GM10248 (cell line): ENCODE data around the gene ENTHD1.

Source experiments
- CTCF ChIA-PET: fragments of 300-600 bp; sonication (Branson Sonifier 250); formaldehyde crosslinking; extraction: SDS; loops from one replicate; lab custom pipeline; 2021; ENCODE audit warnings: antibody characterized with exemption; lab: Yijun Ruan, JAX
- POLR2A ChIA-PET: fragments of 350-650 bp; sonication (Branson Sonifier 250); formaldehyde crosslinking; extraction: SDS; loops from one replicate; lab custom pipeline; 2020; ENCODE audit warnings: antibody characterized with exemption; lab: Yijun Ruan, JAX
- DNase-seq: peaks from one replicate; pipeline ENCODE4 v3.0.0; 2012; ENCODE audit errors: extremely low spot score
- TF ChIP-seq, protein P1 (sequence below): IDR thresholded peaks from 2 replicates; pipeline ENCODE4 v1.5.1; 2012; ENCODE audit warnings: mild to moderate bottlenecking, low read depth; ENCODE audit errors: extremely low read depth, missing control alignments, control extremely low read depth

The ENTHD1 gene

DNA sequence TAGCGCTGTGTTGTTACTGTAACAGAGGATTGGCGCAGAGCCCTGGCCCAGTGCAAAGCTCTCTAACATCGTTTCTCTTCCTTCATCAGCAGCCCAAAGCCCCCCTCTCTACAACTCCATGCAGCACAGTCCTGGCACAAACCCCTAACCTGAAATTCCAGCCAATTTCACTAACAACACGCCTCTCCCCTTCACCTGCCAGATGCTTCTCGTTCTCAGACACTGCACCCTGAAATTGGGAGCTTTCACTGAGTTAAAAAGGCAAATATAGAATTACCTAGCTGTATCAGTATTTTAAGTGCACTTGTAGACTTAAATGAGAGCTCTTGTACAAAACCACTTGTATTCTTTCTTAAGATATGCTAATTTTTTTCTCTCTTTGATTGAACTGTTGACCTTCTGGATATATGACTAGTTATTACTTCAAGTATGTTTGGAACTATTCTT, 23.7 kb upstream of the ENTHD1 start:
- TF ChIP-seq, protein P1, sequence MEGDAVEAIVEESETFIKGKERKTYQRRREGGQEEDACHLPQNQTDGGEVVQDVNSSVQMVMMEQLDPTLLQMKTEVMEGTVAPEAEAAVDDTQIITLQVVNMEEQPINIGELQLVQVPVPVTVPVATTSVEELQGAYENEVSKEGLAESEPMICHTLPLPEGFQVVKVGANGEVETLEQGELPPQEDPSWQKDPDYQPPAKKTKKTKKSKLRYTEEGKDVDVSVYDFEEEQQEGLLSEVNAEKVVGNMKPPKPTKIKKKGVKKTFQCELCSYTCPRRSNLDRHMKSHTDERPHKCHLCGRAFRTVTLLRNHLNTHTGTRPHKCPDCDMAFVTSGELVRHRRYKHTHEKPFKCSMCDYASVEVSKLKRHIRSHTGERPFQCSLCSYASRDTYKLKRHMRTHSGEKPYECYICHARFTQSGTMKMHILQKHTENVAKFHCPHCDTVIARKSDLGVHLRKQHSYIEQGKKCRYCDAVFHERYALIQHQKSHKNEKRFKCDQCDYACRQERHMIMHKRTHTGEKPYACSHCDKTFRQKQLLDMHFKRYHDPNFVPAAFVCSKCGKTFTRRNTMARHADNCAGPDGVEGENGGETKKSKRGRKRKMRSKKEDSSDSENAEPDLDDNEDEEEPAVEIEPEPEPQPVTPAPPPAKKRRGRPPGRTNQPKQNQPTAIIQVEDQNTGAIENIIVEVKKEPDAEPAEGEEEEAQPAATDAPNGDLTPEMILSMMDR, result no peak
- no peak for DNase-seq
- ChIA-PET POLR2A (no interaction called here), CTCF (interaction anchor here (1.9 kb wide), 2 partner anchors 9 to 10 kb away, joined by 4 to 7 read pairs; no protein-coding TSS in a partner anchor)

- no peak for DNase-seq
- ChIA-PET CTCF (no interaction called here), POLR2A (no interaction called here)
Observed at GRCh38 chr22:39916496-39916895, 22.9 kb upstream of the ENTHD1 start.

GRCh38 chr22:39915295-39915726, 21.8 kb upstream of the ENTHD1 start:
- no peak for DNase-seq
- TF ChIP-seq, protein P1, result no peak
- ChIA-PET POLR2A (no interaction called here), CTCF (interaction anchor here (1.0 kb wide), 1 partner anchor 109 kb away, joined by 5 read pairs; no protein-coding TSS in a partner anchor)

More at GRCh38 chr22:39916496-39916895, 22.9 kb upstream of the ENTHD1 start:
- TF ChIP-seq, protein P1, result no peak

GRCh38 chr22:39914584-39914983, 21.0 kb upstream of the ENTHD1 start:
- DNase-seq, result no peak
- CTCF ChIA-PET, result interaction anchor here (1.5 kb wide), 1 partner anchor 18 kb away, joined by 6 read pairs; no protein-coding TSS in a partner anchor
- POLR2A ChIA-PET, result no interaction called here
- TF ChIP-seq, protein P1, result no peak

DNA sequence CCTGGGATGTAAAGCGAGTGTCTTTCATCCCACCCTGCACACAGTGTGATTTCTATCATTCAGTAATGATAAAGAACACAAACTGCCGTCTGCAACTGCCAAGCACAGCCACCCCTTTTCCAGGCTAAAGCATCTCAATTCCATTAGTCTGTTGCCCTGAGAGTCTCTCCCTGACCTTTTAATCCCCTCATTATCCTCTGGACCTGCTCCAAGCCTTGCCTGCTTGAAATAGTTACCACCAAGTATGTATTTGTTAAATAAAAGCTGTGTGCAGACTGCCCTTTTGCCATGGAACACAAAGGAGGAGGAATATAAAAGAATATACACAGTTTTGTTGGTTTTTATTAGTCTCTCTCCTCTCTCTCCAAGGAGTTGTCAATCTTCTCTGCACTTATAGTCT, 20.3 kb upstream of the ENTHD1 start:
- POLR2A ChIA-PET, result no interaction called here
- no peak for DNase-seq
- CTCF ChIA-PET, result interaction anchor here (1.5 kb wide), 2 partner anchors 15 to 19 kb away, joined by 3 to 6 read pairs; no protein-coding TSS in a partner anchor
- TF ChIP-seq, protein P1, result no peak

GRCh38 chr22:39913321-39913720, 19.8 kb upstream of the ENTHD1 start:
- POLR2A ChIA-PET, result no interaction called here
- TF ChIP-seq, protein P1, result no peak
- CTCF ChIA-PET, result interaction anchor here (1.5 kb wide), 2 partner anchors 14 to 20 kb away, joined by 3 to 6 read pairs; no protein-coding TSS in a partner anchor
- no peak for DNase-seq
